ENCODE data around the gene SLC25A30.

DNA sequence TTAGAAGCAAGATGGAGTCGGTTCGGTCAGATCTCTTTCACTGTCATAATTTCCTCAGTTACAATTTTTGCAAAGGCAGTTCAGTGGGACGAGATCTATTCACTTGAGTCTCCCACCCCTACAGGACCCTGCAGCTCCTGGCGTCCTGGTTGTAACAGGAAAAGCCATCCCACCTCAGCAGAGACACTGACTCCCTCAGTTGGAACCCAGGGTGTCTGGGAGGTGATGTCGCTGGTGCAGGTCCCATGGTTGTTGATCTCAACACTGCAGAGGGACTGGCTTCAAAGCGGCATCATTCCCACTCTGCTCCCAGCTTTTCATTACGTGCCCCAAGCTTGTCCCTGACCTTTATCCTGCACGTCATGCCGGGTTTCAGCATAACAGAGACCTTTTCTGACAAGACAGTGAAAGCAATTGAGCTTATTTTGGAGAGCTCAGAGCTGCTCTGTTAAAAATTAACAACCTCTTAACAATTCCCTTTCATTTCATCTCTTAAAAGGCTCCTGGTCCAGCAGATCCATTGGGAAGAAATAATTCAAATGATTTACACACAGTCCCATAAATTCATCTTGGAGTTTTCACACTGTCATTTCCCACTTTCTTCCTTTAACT, 29.0 kb upstream of the SLC25A30 start:
- TF ChIP-seq, protein P1, sequence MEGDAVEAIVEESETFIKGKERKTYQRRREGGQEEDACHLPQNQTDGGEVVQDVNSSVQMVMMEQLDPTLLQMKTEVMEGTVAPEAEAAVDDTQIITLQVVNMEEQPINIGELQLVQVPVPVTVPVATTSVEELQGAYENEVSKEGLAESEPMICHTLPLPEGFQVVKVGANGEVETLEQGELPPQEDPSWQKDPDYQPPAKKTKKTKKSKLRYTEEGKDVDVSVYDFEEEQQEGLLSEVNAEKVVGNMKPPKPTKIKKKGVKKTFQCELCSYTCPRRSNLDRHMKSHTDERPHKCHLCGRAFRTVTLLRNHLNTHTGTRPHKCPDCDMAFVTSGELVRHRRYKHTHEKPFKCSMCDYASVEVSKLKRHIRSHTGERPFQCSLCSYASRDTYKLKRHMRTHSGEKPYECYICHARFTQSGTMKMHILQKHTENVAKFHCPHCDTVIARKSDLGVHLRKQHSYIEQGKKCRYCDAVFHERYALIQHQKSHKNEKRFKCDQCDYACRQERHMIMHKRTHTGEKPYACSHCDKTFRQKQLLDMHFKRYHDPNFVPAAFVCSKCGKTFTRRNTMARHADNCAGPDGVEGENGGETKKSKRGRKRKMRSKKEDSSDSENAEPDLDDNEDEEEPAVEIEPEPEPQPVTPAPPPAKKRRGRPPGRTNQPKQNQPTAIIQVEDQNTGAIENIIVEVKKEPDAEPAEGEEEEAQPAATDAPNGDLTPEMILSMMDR (IDR thresholded peaks at IDR 0.05), result no peak
- no peak for TF ChIP-seq POLR2A (IDR thresholded peaks at IDR 0.05)
